H1 (cell line): ENCODE data around the gene PRRC2A. TPM values are rescaled to one million over a fixed set of nuclear protein-coding genes. Genes with fewer than 3 reads are reported as not detected.

Experiments
- CTCF ChIA-PET: fragments of 300-600 bp; sonication (Branson Sonifier 250); formaldehyde crosslinking; loops from one replicate; lab custom pipeline; 2021; ENCODE audit not compliant: partially characterized antibody; lab: Charles Lee
- POLR2A ChIA-PET: fragments of 300-600 bp; sonication (Branson Sonifier 250); formaldehyde crosslinking; loops from one replicate; lab custom pipeline; 2021; ENCODE audit warnings: inconsistent platforms; ENCODE audit not compliant: partially characterized antibody; lab: Charles Lee
- DNase-seq, 2 experiments: peaks; one replicate each; pipeline versions ENCODE4 v3.0.0 to v3.0.0-alpha.2; 2010 to 2022; ENCODE audit warnings: low spot score in 2 of 2, low read depth in 1 of 2, mixed read lengths in 1 of 2
- FAIRE-seq: peaks from 2 replicates; lab custom pipeline; 2011; peaks lifted over from hg19 to GRCh38; lab: Jason Lieb, UNC
- H2AFZ ChIP-seq: 2 replicates; pipeline ENCODE4 v1.8.1; 2012; ENCODE audit warnings: low read length, inconsistent platforms
- H2AK5ac ChIP-seq: 2 replicates; pipeline ENCODE4 v1.6.1; 2013; ENCODE audit warnings: low read depth, low read length
- H2BK120ac ChIP-seq: replicated peaks from 2 replicates; pipeline ENCODE3; 2013; ENCODE audit warnings: low read depth, low read length, inconsistent platforms
- H2BK12ac ChIP-seq: 2 replicates; pipeline ENCODE4 v1.6.1; 2013; ENCODE audit warnings: low read depth, low read length
- H2BK15ac ChIP-seq: 2 replicates; pipeline ENCODE4 v1.6.1; 2013; ENCODE audit warnings: low read length
- H2BK20ac ChIP-seq: 2 replicates; pipeline ENCODE4 v1.6.1; 2013; ENCODE audit warnings: low read length
- H2BK5ac ChIP-seq: 2 replicates; pipeline ENCODE4 v1.6.1; 2013; ENCODE audit warnings: low read depth, low read length
- H3K14ac ChIP-seq: 2 replicates; pipeline ENCODE4 v1.6.1; 2013; ENCODE audit warnings: inconsistent platforms; ENCODE audit not compliant: insufficient read length
- H3K18ac ChIP-seq: 2 replicates; pipeline ENCODE4 v1.6.1; 2013; ENCODE audit warnings: low read length; ENCODE audit errors: extremely low read depth
- H3K23ac ChIP-seq: 2 replicates; pipeline ENCODE4 v1.6.1; 2013; ENCODE audit warnings: inconsistent platforms; ENCODE audit not compliant: insufficient read length
- H3K23me2 ChIP-seq: 2 replicates; pipeline ENCODE4 v1.6.1; 2013; ENCODE audit warnings: low read depth, low read length
- H3K27ac ChIP-seq: 2 replicates; pipeline ENCODE4 v1.6.1; 2011; ENCODE audit warnings: low read depth, low read length, inconsistent platforms
- H3K27me3 ChIP-seq, 4 experiments: replicated peaks in 1 of 4; 1 replicate in 1 of 4; 2 replicates in 3 of 4; pipeline versions ENCODE4 v1.6.1 to v1.8.1; 2011 to 2013; ENCODE audit warnings: low read length in 3 of 4, mild to moderate bottlenecking in 3 of 4, inconsistent platforms in 2 of 4, mixed read lengths in 2 of 4, moderate library complexity in 1 of 4; ENCODE audit not compliant: control insufficient read depth in 3 of 4, insufficient read depth in 3 of 4; ENCODE audit errors: extremely low read depth in 1 of 4
- H3K36me3 ChIP-seq, 4 experiments: 2 replicates each; pipeline versions ENCODE4 v1.6.1 to v1.8.1; 2011 to 2013; ENCODE audit warnings: mild to moderate bottlenecking in 4 of 4, low read length in 3 of 4, moderate library complexity in 2 of 4, control low read depth in 1 of 4, inconsistent platforms in 1 of 4; ENCODE audit not compliant: insufficient read depth in 4 of 4, control insufficient read depth in 2 of 4
- H3K4ac ChIP-seq: replicated peaks from 2 replicates; pipeline ENCODE3; 2013; ENCODE audit warnings: low read length, low read depth, mixed read lengths, inconsistent platforms; ENCODE audit not compliant: insufficient read length
- H3K4me1 ChIP-seq, 4 experiments: replicated peaks in 1 of 4; 1 replicate in 1 of 4; 2 replicates in 3 of 4; pipeline versions ENCODE4 v1.6.1 to v1.8.1; 2011 to 2013; ENCODE audit warnings: low read length in 3 of 4, inconsistent platforms in 2 of 4, mixed read lengths in 1 of 4; ENCODE audit not compliant: insufficient read depth in 4 of 4, control insufficient read depth in 3 of 4
- H3K4me2 ChIP-seq, 2 experiments: 2 replicates each; pipeline versions ENCODE4 v1.6.1 to v1.8.1; 2011 to 2013; ENCODE audit warnings: low read depth in 2 of 2, low read length in 2 of 2, control low read depth in 1 of 2, inconsistent platforms in 1 of 2, mild to moderate bottlenecking in 1 of 2; ENCODE audit not compliant: insufficient read depth in 1 of 2
- H3K4me3 ChIP-seq, 4 experiments: fragments of 200-600, 300-600 bp in 1 of 4; sonication (generic), shearing (Covaris generic), sonication (Bioruptor Twin) in 1 of 4; 2 replicates each; pipeline versions ENCODE4 v1.5.1 to v1.8.1; 2011 to 2016; ENCODE audit warnings: low read length in 4 of 4, low read depth in 3 of 4, control low read depth in 2 of 4, inconsistent platforms in 2 of 4, mild to moderate bottlenecking in 2 of 4, mixed read lengths in 1 of 4, moderate library complexity in 1 of 4; ENCODE audit not compliant: insufficient read depth in 2 of 4; ENCODE audit errors: extremely low read depth in 1 of 4
- H3K56ac ChIP-seq: replicated peaks from 2 replicates; pipeline ENCODE3; 2013; ENCODE audit warnings: low read depth, mild to moderate bottlenecking, mixed read lengths, low read length, inconsistent platforms; ENCODE audit not compliant: insufficient read length
- H3K79me1 ChIP-seq: 2 replicates; pipeline ENCODE4 v1.6.1; 2013; ENCODE audit warnings: low read depth, low read length, control low read depth
- H3K79me2 ChIP-seq, 2 experiments: 2 replicates each; pipeline versions ENCODE4 v1.6.1 to v1.8.1; 2012 to 2013; ENCODE audit warnings: low read length in 2 of 2, mild to moderate bottlenecking in 2 of 2, inconsistent platforms in 1 of 2; ENCODE audit not compliant: insufficient read depth in 2 of 2, control insufficient read depth in 1 of 2
- H3K9ac ChIP-seq, 4 experiments: replicated peaks in 1 of 4; 1 replicate in 1 of 4; 2 replicates in 3 of 4; pipeline versions ENCODE4 v1.6.1 to v1.8.1; 2011 to 2013; ENCODE audit warnings: low read depth in 3 of 4, low read length in 3 of 4, control low read depth in 2 of 4, mild to moderate bottlenecking in 2 of 4, moderate library complexity in 2 of 4, inconsistent platforms in 1 of 4; ENCODE audit errors: extremely low read depth in 1 of 4
- H3K9me3 ChIP-seq, 2 experiments: 2 replicates each; pipeline versions ENCODE4 v1.6.1 to v1.8.1; 2012 to 2013; ENCODE audit warnings: mild to moderate bottlenecking in 2 of 2, moderate library complexity in 2 of 2, control low read depth in 1 of 2, inconsistent platforms in 1 of 2, low read depth in 1 of 2, low read length in 1 of 2, mixed read lengths in 1 of 2; ENCODE audit not compliant: insufficient read depth in 2 of 2
- H4K20me1 ChIP-seq, 2 experiments: replicated peaks in 1 of 2; 2 replicates each; pipeline versions ENCODE3 to v1.8.1; 2011 to 2013; ENCODE audit warnings: inconsistent platforms in 2 of 2, low read length in 2 of 2, mild to moderate bottlenecking in 1 of 2; ENCODE audit not compliant: insufficient read depth in 2 of 2, control insufficient read depth in 1 of 2
- H4K5ac ChIP-seq: 2 replicates; pipeline ENCODE4 v1.6.1; 2013; ENCODE audit warnings: low read length, low read depth, mixed read lengths, inconsistent platforms; ENCODE audit not compliant: insufficient read length
- H4K8ac ChIP-seq: 2 replicates; pipeline ENCODE4 v1.8.0; 2013; ENCODE audit warnings: mild to moderate bottlenecking, moderate library complexity, low read length, inconsistent platforms; ENCODE audit not compliant: insufficient read depth; ENCODE audit errors: extremely low read depth
- H4K91ac ChIP-seq: replicated peaks from 2 replicates; pipeline ENCODE3; 2013; ENCODE audit warnings: low read length, mixed read lengths, inconsistent platforms; ENCODE audit not compliant: insufficient read length
- BACH1 ChIP-seq: IDR thresholded peaks from 2 replicates; pipeline ENCODE4 v1.6.1; 2012; ENCODE audit warnings: low read length, improper control_type of control experiment
- BCL11A ChIP-seq, 2 experiments: IDR thresholded peaks; one replicate each; pipeline ENCODE4 v1.6.1; 2011; ENCODE audit warnings: low read depth in 2 of 2, low read length in 2 of 2, mild to moderate bottlenecking in 2 of 2
- CBX5 ChIP-seq: fragments of 300-800, 300-1000 bp; sonication (generic); IDR thresholded peaks from 2 replicates; pipeline ENCODE4 v1.7.1; 2016; ENCODE audit warnings: antibody characterized with exemption, low read length, low read depth
- KDM4A ChIP-seq: IDR thresholded peaks from one replicate; pipeline ENCODE4 v1.7.1; 2012; ENCODE audit warnings: low read depth, mild to moderate bottlenecking, moderate library complexity, low read length, inconsistent platforms; ENCODE audit not compliant: severe bottlenecking
- MAFK ChIP-seq: IDR thresholded peaks from 2 replicates; pipeline ENCODE4 v1.6.1; 2012; ENCODE audit warnings: low read depth, mild to moderate bottlenecking, improper control_type of control experiment, low read length
- POLR2AphosphoS5 ChIP-seq: IDR thresholded peaks from 2 replicates; pipeline ENCODE4 v1.6.1; 2011; ENCODE audit warnings: low read depth, low read length
- RAD21 ChIP-seq, 2 experiments: IDR thresholded peaks in 1 of 2; conservative IDR thresholded peaks in 1 of 2; 2 replicates each; pipeline ENCODE4 v1.6.1; 2011; ENCODE audit warnings: low read depth in 2 of 2, low read length in 2 of 2, improper control_type of control experiment in 1 of 2, inconsistent platforms in 1 of 2, mild to moderate bottlenecking in 1 of 2, moderate library complexity in 1 of 2
- RFX5 ChIP-seq: IDR thresholded peaks from 2 replicates; pipeline ENCODE4 v1.6.1; 2011; ENCODE audit warnings: low read depth, low read length, improper control_type of control experiment, borderline replicate concordance
- SIX5 ChIP-seq: IDR thresholded peaks from 2 replicates; pipeline ENCODE4 v1.6.1; 2011; ENCODE audit warnings: mild to moderate bottlenecking, low read depth, low read length
- SP2 ChIP-seq: IDR thresholded peaks from 2 replicates; pipeline ENCODE4 v1.6.1; 2012; ENCODE audit warnings: mild to moderate bottlenecking, low read length, inconsistent platforms
- TAF7 ChIP-seq: optimal IDR thresholded peaks from 2 replicates; pipeline ENCODE3; 2011; ENCODE audit warnings: low read depth, mild to moderate bottlenecking, inconsistent platforms, low read length, moderate library complexity, borderline replicate concordance
- TBP ChIP-seq: IDR thresholded peaks from 2 replicates; pipeline ENCODE4 v1.6.1; 2011; ENCODE audit warnings: low read depth, low read length, improper control_type of control experiment
- TCF12 ChIP-seq: IDR thresholded peaks from 2 replicates; pipeline ENCODE4 v1.6.1; 2011; ENCODE audit warnings: low read depth, mild to moderate bottlenecking, low read length
- WGBS, 2 experiments: shearing (Covaris generic) in 1 of 2; methylation state at CpG; one replicate each; pipeline versions ENCODE4 v1.1.6 to v1.1.7; 2013 to 2015; ENCODE audit warnings: low lambda C conversion rate in 2 of 2, mixed read lengths in 2 of 2, inconsistent platforms in 1 of 2, low coverage in 1 of 2, missing lambda C conversion rate in 1 of 2; ENCODE audit not compliant: insufficient replicate concordance in 2 of 2, insufficient coverage in 1 of 2, insufficient read length in 1 of 2; ENCODE audit errors: extremely low coverage in 1 of 2, missing lambda C conversion rate in 1 of 2; 5-methylcytosine and 5-hydroxymethylcytosine counted together
- polyA plus RNA-seq, 7 experiments: library from polyadenylated mRNA; depleted of rRNA in 3 of 7; stranded (reverse) in 5 of 7; unstranded in 2 of 7; fragments of >200 nt in 5 of 7; fragments of 200-250 nt in 2 of 7; gene quantifications; 1 replicate in 5 of 7; 2 replicates in 1 of 7; 4 replicates in 1 of 7; pipeline versions ENCODE4 v1.2.1 to v1.2.3, GENCODE V29; 2011 to 2013; ENCODE audit warnings: missing spikeins in 2 of 7, mixed read lengths in 2 of 7
- total RNA-seq: library from RNA; stranded (reverse); fragmentation: NEBNext Ultra II Directional; extraction: Animal tissue kit (Norgen Biotek cat#: 25700); gene quantifications from 2 replicates; pipeline ENCODE4 v1.2.1, GENCODE V29; 2021
- TF ChIP-seq, protein P1 (sequence below): IDR thresholded peaks from 2 replicates; pipeline ENCODE4 v1.6.1; 2012; ENCODE audit warnings: inconsistent platforms

PRRC2A gene
- total and polyA plus RNA-seq, 2 of the 8 experiments (the other 6 are each of a cell fraction or from before 2014, with no cell fraction given): 118 to 300 TPM

DNA sequence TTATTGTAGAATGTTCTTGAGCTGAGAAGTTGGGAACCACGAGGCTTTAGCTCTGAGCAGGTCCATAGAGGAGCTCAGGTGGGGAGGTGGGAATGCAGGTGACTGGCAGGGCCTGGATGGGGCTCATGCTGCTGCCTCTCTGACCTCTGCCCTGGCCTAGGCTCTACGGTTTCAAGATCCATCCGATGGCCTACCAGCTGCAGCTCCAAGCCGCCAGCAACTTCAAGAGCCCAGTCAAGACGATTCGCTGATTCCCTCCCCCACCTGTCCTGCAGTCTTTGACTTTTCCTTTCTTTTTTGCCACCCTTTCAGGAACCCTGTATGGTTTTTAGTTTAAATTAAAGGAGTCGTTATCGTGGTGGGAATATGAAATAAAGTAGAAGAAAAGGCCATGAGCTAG lies 49.2 kb downstream of the PRRC2A start, which contains the start of gene LY6G5B:
LY6G5B (plus strand) TSS at position 301 of the 400 bp plus-strand sequence. CDS start 975 bp downstream, outside the sequence.
- FAIRE-seq (no peak), DNase-seq (no peak)
- Histone ChIP-seq H2BK12ac (no peak within 1 kb of the TSS), H3K4me2 (no peak within 1 kb of the TSS), H2BK15ac (no peak within 1 kb of the TSS), H3K4ac (no peak within 1 kb of the TSS), H3K27me3 (no peaks in the 10 kb centered on the region), H3K23me2 (peaks cover 4% of the 10 kb centered on the region; the same call in 1 of the 2 replicates), H3K4me3 (no peak within 1 kb of the TSS), H2BK5ac (no peak within 1 kb of the TSS), H3K4me1 (peaks cover 0 to 4% (median 1%) of the 10 kb centered on the region in 4 experiments; a peak in 3 of 7 replicates), H3K23ac (no peak within 1 kb of the TSS), H2AFZ (no peak within 1 kb of the TSS), H2BK20ac (no peak within 1 kb of the TSS), H3K79me2 (peaks cover 0 to 23% of the 10 kb centered on the region in 2 experiments; a peak in 2 of 4 replicates), H3K56ac (no peak within 1 kb of the TSS), H3K14ac (no peak within 1 kb of the TSS), H3K27ac (no peak within 1 kb of the TSS), H2BK120ac (no peak within 1 kb of the TSS), H3K9ac (no peak within 1 kb of the TSS), H2AK5ac (no peak within 1 kb of the TSS), H3K9me3 (peaks cover 0 to 5% of the 10 kb centered on the region in 2 experiments; a peak in 1 of 4 replicates), H4K5ac (no peak within 1 kb of the TSS), H4K20me1 (peaks cover 7 to 11% of the 10 kb centered on the region in 2 experiments), H3K18ac (no peak within 1 kb of the TSS), H4K91ac (no peak within 1 kb of the TSS), H3K36me3 (peaks cover 25 to 50% (median 46%) of the 10 kb centered on the region in 4 experiments), H3K79me1 (peaks cover 9% of the 10 kb centered on the region), H4K8ac (no peak within 1 kb of the TSS; the same call in 1 of the 2 replicates)
- ChIA-PET POLR2A (interaction anchor here (0.6 to 25.5 kb wide), 8 partner anchors 9 to 1468 kb away, joined by 3 to 883 read pairs (median 4); partner anchors contain the start of genes AIF1, APOM, BAG6 and C6orf47), CTCF (interaction anchor here (1.1 to 5.0 kb wide), 5 partner anchors 9 to 48 kb away, joined by 3 to 26 read pairs (median 3); partner anchors contain the start of gene C6orf47)
- WGBS, 2 experiments: 89% methylated on average over 8 of the region's 8 CpGs; no CpG with 5 or more reads in 1 of the 2 experiments
- TF ChIP-seq TCF12 (no peak), RFX5 (no peak), SIX5 (no peak), POLR2AphosphoS5 (no peak), KDM4A (no peak), CBX5 (no peak), BCL11A (IDR thresholded peaks at IDR 0.05; ENCODE audit: low read depth in 2 of 2, low read length in 2 of 2) (no peak), TAF7 (no peak), MAFK (no peak), TBP (no peak), RAD21 (IDR thresholded peaks at IDR 0.05 in 1 of 2, conservative IDR thresholded peaks at IDR 0.05 in 1 of 2; ENCODE audit: low read depth in 2 of 2, low read length in 2 of 2) (no peak), BACH1 (no peak), SP2 (no peak)
- TF ChIP-seq, protein P1, sequence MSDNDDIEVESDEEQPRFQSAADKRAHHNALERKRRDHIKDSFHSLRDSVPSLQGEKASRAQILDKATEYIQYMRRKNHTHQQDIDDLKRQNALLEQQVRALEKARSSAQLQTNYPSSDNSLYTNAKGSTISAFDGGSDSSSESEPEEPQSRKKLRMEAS: no peak
